CD4-positive, alpha-beta T cell treated with Interleukin-1 beta for 1 hour (primary cell): ENCODE measurements around the gene S100A8.
A peak's percentile ranks its signal among the peaks of the same experiment; 100 is the strongest.
"Not testable (repeated sequence)": the region's sequence is repeated elsewhere in the genome, so short reads cannot be mapped to it uniquely, and the experiment has no call there.

ENCODE experiments used
- DNase-seq, 2 donors: peaks; one replicate each; pipeline ENCODE4 v3.0.0-alpha.2; 2020 to 2022

The S100A8 gene

GRCh38 chr1:153360592-153361479 is 30.0 kb downstream of the S100A8 start:
- DNase-seq, result no peak

DNA sequence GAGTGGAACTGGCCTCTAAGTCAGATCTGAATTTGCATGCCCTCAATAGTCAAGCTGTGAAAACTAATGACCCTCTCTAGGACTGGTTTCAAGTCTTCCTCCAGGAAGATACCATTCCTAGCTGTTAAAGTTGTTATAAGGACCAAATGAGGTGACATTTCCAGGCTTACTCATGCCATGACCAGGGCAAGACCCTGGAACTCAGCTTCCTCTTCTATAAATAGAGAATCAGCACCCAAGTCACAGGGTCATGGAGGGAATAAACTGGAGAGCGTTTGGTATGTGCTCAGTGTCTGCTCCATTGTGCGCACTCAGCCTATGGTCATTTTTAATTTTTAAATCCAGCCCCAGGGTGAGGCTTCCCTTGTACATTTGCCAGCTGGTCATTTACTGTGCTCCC is 30.7 kb downstream of the S100A8 start:
- DNase-seq, result no peak

- no peak for DNase-seq
Observed at GRCh38 chr1:153359241-153359640, 31.6 kb downstream of the S100A8 start.

DNA sequence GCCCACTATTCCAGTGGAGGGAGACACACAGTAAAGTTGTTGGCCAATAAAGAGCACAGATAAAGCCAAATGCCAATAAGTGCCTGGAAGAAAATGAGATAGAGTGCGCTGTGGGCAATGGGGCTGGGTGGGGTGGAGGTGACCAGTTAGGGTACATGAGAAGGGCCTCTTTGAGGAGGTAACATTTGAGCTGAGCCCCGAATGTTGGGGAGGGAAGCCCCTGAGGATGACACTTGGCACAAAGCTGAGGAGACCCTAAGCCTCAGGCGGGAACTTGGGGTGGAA is 32.2 kb downstream of the S100A8 start:
- no peak for DNase-seq

GRCh38 chr1:153357853-153358690 is 32.8 kb downstream of the S100A8 start, which contains the start of gene S100A9:
Gene S100A9, plus strand, starts transcription at chr1:153357854. Its CDS starts 430 bp downstream, at chr1:153358284.
- DNase-seq, result no peak

- DNase-seq, result peak; percentile 13 to 61
Observed at GRCh38 chr1:153357076-153357852, 33.6 kb downstream of the S100A8 start.

GRCh38 chr1:153356392-153357075 is 34.3 kb downstream of the S100A8 start:
- DNase-seq, result no peak

DNA sequence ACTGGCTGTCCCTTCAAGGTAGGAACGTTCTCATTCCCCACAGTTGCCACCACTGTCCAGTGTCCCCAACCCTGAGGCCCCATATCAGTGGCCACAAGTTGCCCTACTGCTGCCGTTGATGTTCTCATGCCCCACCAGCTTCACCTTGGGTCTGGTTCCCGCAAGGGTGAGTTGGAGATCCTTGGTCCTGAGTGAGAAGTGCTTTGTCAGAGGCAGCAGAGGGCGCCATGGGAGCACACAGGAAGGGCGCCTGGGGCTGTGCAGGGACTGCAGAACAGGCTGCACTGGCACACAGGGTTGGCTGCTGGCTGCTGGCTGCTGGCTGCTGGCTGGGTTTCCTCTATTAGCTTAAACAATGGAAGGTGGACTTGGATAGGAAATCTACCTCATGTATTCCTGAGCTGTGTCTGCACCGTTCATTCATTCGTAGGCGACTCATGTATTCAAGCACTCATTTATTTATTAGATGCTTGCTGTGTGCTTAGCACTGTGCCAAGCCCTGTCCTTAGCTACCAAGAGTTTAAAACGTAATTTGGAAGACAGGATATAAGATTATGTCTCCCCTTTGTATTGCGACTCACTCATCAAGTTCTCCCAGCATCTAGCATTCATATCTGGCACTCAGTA is 35.3 kb downstream of the S100A8 start:
- peak; percentile 40 to 69 for DNase-seq

DNA sequence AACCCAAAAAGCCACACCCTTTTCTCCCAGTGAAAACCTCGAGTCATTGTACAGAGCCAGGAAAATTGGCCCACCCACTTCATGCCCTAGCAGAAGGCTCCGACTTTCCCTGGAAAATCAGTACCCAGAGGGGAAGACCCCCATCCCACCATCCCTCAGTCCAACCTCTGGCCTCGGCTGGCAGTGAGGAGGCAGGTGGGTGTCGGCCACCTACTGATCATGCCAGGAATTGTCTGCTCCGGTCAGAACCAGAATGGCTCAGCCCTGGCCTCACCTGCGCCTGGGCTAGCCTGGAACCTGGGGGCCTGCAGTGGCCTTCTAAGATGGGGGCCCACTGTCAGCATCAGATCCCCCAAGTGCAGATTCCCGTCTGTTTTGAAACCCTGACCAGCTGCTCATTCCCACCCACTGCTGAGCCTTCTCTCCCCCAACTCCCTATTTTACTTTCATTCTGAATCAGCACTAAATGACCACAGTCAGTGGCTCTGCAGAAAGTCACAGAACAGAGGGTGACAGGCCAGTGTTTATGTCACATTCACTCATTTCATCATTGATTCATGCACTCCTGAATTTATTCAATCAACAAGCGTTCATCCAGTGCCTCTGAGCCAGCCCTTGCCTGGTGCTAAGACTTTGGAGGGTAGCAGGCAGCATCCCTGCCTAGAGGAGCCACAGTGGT is 36.2 kb downstream of the S100A8 start:
- DNase-seq, result no peak

- DNase-seq, result no peak
Observed at GRCh38 chr1:153353226-153353947, 37.5 kb downstream of the S100A8 start.

- DNase-seq, result peak; percentile 53 to 60
Observed at GRCh38 chr1:153352523-153352922, 38.4 kb downstream of the S100A8 start.

GRCh38 chr1:153350321-153350957 is 40.4 kb downstream of the S100A8 start:
- no peak for DNase-seq

- DNase-seq, result no peak
Observed at GRCh38 chr1:153349363-153350320, 41.2 kb downstream of the S100A8 start.

- DNase-seq, result no peak
Observed at GRCh38 chr1:153348511-153349362, 42.1 kb downstream of the S100A8 start, which contains the start of gene PGLYRP4. Gene PGLYRP4, minus strand, starts transcription at chr1:153348841. Its CDS starts 909 bp downstream, at chr1:153347932.

DNA sequence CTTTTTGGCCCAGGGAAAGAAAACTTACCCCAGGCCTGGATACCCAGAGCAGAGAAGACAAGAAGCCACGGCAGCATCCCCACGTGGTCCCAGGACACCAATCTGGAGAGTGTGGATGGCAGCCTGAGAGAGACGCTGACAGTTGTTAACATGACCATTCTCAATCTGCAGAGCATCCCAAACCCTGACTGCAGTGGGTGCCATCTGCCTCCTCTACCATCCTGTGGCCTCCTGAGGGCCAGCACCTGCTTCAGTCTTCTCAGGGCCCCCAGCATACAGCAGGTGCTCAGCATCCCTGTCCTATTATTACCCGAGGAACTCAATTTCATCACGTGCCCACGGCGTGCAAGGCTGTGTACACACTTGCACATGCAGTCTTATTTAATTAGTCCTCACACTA is 43.0 kb downstream of the S100A8 start:
- DNase-seq, result no peak

- not testable (repeated sequence) for DNase-seq
Observed at GRCh38 chr1:153347049-153347448, 43.8 kb downstream of the S100A8 start.

GRCh38 chr1:153346077-153346723 is 44.7 kb downstream of the S100A8 start:
- DNase-seq, result no peak
